ENCODE results near the gene MBD5.

GRCh38 chr2:148194882-148195281 is 174.0 kb downstream of the MBD5 start:
- TF ChIP-seq, protein P1, sequence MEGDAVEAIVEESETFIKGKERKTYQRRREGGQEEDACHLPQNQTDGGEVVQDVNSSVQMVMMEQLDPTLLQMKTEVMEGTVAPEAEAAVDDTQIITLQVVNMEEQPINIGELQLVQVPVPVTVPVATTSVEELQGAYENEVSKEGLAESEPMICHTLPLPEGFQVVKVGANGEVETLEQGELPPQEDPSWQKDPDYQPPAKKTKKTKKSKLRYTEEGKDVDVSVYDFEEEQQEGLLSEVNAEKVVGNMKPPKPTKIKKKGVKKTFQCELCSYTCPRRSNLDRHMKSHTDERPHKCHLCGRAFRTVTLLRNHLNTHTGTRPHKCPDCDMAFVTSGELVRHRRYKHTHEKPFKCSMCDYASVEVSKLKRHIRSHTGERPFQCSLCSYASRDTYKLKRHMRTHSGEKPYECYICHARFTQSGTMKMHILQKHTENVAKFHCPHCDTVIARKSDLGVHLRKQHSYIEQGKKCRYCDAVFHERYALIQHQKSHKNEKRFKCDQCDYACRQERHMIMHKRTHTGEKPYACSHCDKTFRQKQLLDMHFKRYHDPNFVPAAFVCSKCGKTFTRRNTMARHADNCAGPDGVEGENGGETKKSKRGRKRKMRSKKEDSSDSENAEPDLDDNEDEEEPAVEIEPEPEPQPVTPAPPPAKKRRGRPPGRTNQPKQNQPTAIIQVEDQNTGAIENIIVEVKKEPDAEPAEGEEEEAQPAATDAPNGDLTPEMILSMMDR (IDR thresholded peaks at IDR 0.05): no peak
- TF ChIP-seq POLR2A (IDR thresholded peaks at IDR 0.05): no peak

All from Peyer's patch (tissue), 4 donors.